GM12878 (cell line): ENCODE measurements around the gene COMMD6. TPM values are rescaled to one million over a fixed set of nuclear protein-coding genes. Genes with fewer than 3 reads are reported as not detected.

Source experiments
- BRCA1 ChIP-seq: IDR thresholded peaks from 2 replicates; pipeline ENCODE4 v1.6.1; 2011; ENCODE audit warnings: low read depth, low read length, improper control_type of control experiment
- CBX5 ChIP-seq: sonication (generic); IDR thresholded peaks from 2 replicates; pipeline ENCODE4 v1.6.1; 2016; ENCODE audit warnings: low read depth, moderate library complexity, mild to moderate bottlenecking, inconsistent platforms
- CHD1 ChIP-seq: IDR thresholded peaks from 2 replicates; pipeline ENCODE4 v1.6.1; 2012; ENCODE audit warnings: low read depth, low read length, improper control_type of control experiment
- CTCF ChIP-seq, 3 experiments: IDR thresholded peaks in 2 of 3; conservative IDR thresholded peaks in 1 of 3; 2 replicates each; pipeline ENCODE4 v1.5.1; 2011; ENCODE audit warnings: low read depth in 3 of 3, low read length in 3 of 3, mild to moderate bottlenecking in 3 of 3, control low read depth in 2 of 3, moderate library complexity in 2 of 3, inconsistent platforms in 1 of 3, mixed read lengths in 1 of 3; ENCODE audit not compliant: control insufficient read depth in 2 of 3, insufficient read depth in 1 of 3; ENCODE audit errors: extremely low read depth in 1 of 3
- ELK1 ChIP-seq: IDR thresholded peaks from 2 replicates; pipeline ENCODE4 v1.6.1; 2012; ENCODE audit warnings: low read depth, low read length, improper control_type of control experiment
- ETV6 ChIP-seq, 2 experiments: fragments of 450-650 bp in 1 of 2; IDR thresholded peaks in 1 of 2; conservative IDR thresholded peaks in 1 of 2; 2 replicates each; pipeline ENCODE4 v1.6.1; 2014; ENCODE audit warnings: antibody characterized with exemption in 1 of 2, borderline replicate concordance in 1 of 2, low read depth in 1 of 2, mild to moderate bottlenecking in 1 of 2, moderate library complexity in 1 of 2
- IRF5 ChIP-seq: fragments of 450-650 bp; IDR thresholded peaks from 2 replicates; pipeline ENCODE4 v1.6.1; 2017; ENCODE audit warnings: borderline replicate concordance
- JUND ChIP-seq: IDR thresholded peaks from 2 replicates; pipeline ENCODE4 v1.6.1; 2012; ENCODE audit warnings: low read depth, mild to moderate bottlenecking, low read length, improper control_type of control experiment, moderate library complexity
- KDM1A ChIP-seq: fragments of 200-600 bp; sonication (generic); IDR thresholded peaks from 2 replicates; pipeline ENCODE4 v1.6.1; 2016; ENCODE audit warnings: borderline replicate concordance
- MLLT1 ChIP-seq: fragments of 450-650 bp; IDR thresholded peaks from 2 replicates; pipeline ENCODE4 v1.6.1; 2016; ENCODE audit warnings: mild to moderate bottlenecking
- MYB ChIP-seq: fragments of 150-350 bp; IDR thresholded peaks from 2 replicates; pipeline ENCODE4 v1.6.1; 2014; ENCODE audit warnings: mild to moderate bottlenecking, low read depth, low read length, borderline replicate concordance
- NBN ChIP-seq: fragments of 450-650 bp; IDR thresholded peaks from 2 replicates; pipeline ENCODE4 v1.6.1; 2016
- NR2F1 ChIP-seq: fragments of 450-650 bp; conservative IDR thresholded peaks from 2 replicates; pipeline ENCODE4 v1.6.1; 2017; ENCODE audit warnings: mild to moderate bottlenecking
- PML ChIP-seq: IDR thresholded peaks from 2 replicates; pipeline ENCODE4 v1.6.1; 2012; ENCODE audit warnings: low read length, inconsistent platforms
- POU2F2 ChIP-seq: IDR thresholded peaks from 3 replicates; pipeline ENCODE4 v1.6.1; 2011; ENCODE audit warnings: low read depth, mild to moderate bottlenecking, low read length, borderline replicate concordance
- RAD21 ChIP-seq: IDR thresholded peaks from 2 replicates; pipeline ENCODE4 v1.6.1; 2011; ENCODE audit warnings: mild to moderate bottlenecking, low read depth, low read length, moderate library complexity; ENCODE audit not compliant: insufficient read depth
- RAD51 ChIP-seq: fragments of 450-650 bp; IDR thresholded peaks from 2 replicates; pipeline ENCODE4 v1.6.1; 2016; ENCODE audit warnings: moderate library complexity, mild to moderate bottlenecking, inconsistent platforms
- RB1 ChIP-seq: fragments of 450-650 bp; formaldehyde crosslinking; IDR thresholded peaks from 2 replicates; pipeline ENCODE4 v1.6.1; 2017; ENCODE audit warnings: mild to moderate bottlenecking, borderline replicate concordance
- RFX5 ChIP-seq: IDR thresholded peaks from 2 replicates; pipeline ENCODE4 v1.6.1; 2011; ENCODE audit warnings: low read depth, low read length, improper control_type of control experiment
- SIX5 ChIP-seq: IDR thresholded peaks from 2 replicates; pipeline ENCODE4 v1.6.1; 2011; ENCODE audit warnings: mild to moderate bottlenecking, low read depth, low read length, moderate library complexity; ENCODE audit not compliant: severe bottlenecking
- SREBF2 ChIP-seq: IDR thresholded peaks from 2 replicates; pipeline ENCODE4 v1.6.1; 2012; ENCODE audit warnings: mild to moderate bottlenecking, low read length
- SRF ChIP-seq, 2 experiments: IDR thresholded peaks; 2 replicates each; pipeline ENCODE4 v1.6.1; 2011; ENCODE audit warnings: low read depth in 2 of 2, low read length in 2 of 2, mild to moderate bottlenecking in 1 of 2, moderate library complexity in 1 of 2
- TBL1XR1 ChIP-seq: IDR thresholded peaks from 2 replicates; pipeline ENCODE4 v1.6.1; 2012; ENCODE audit warnings: low read depth, low read length, improper control_type of control experiment
- ZNF274 ChIP-seq: IDR thresholded peaks from one replicate; pipeline ENCODE4 v1.8.0; 2011; ENCODE audit not compliant: insufficient read length, insufficient read depth
- ZNF622 ChIP-seq: fragments of 450-650 bp; IDR thresholded peaks from 2 replicates; pipeline ENCODE4 v1.6.1; 2017; ENCODE audit warnings: mild to moderate bottlenecking, inconsistent platforms
- polyA plus RNA-seq, 11 experiments: library from polyadenylated mRNA; depleted of rRNA in 4 of 11; unstranded in 6 of 11; stranded (reverse) in 5 of 11; fragments of >200 nt; fragmentation: Nextera tagmentation in 4 of 11; fragmentation: Illumina TruSeq in 1 of 11; extraction: Ambion mirVana in 4 of 11; extraction: Trizol in 1 of 11; gene quantifications; 1 replicate in 1 of 11; 2 replicates in 10 of 11; pipeline versions ENCODE4 v1.2.1 to v1.2.3, GENCODE V29; 2011 to 2016; ENCODE audit warnings: inconsistent platforms in 2 of 11, missing spikeins in 2 of 11, low read depth in 1 of 11
- total RNA-seq, 4 experiments: library from RNA; depleted of rRNA in 3 of 4; stranded (reverse); fragments of >200 nt in 3 of 4; fragmentation: Illumina TruSeq in 1 of 4; extraction: Trizol in 1 of 4; gene quantifications; 2 replicates each; pipeline versions ENCODE4 v1.2.1 to v1.2.3, GENCODE V29; 2013 to 2021

COMMD6 gene
- total and polyA plus RNA-seq, 10 of the 15 experiments (the other 5 are each of a cell fraction or from before 2014, with no cell fraction given): 127 to 509 (median 247) TPM

GRCh38 chr13:75482070-75482819, 55.4 kb downstream of the COMMD6 start, which contains the start of gene TBC1D4 (continued):
- TF ChIP-seq IRF5: no peak
- TF ChIP-seq ZNF622: no peak
- peak; percentile 73; the same call in 1 of the 2 replicates for TF ChIP-seq RB1
- peak; percentile 65; the same call in 1 of the 3 replicates for TF ChIP-seq POU2F2
- no peak for TF ChIP-seq ZNF274
- no peak for TF ChIP-seq TBL1XR1
- peak; percentile 42; the same call in 1 of the 2 replicates for TF ChIP-seq PML
- TF ChIP-seq RFX5: no peak
- peak; percentile 95; the same call in 1 of the 2 replicates for TF ChIP-seq NBN
- no peak for TF ChIP-seq SRF (IDR thresholded peaks at IDR 0.05; ENCODE audit: low read depth in 2 of 2, low read length in 2 of 2)
- TF ChIP-seq CHD1: no peak
- TF ChIP-seq MLLT1: peak; percentile 62; the same call in 1 of the 2 replicates
- peak; percentile 77; the same call in 1 of the 2 replicates for TF ChIP-seq CBX5
- no peak for TF ChIP-seq BRCA1
- TF ChIP-seq RAD21: peak; percentile 82
- TF ChIP-seq NR2F1: peak; percentile 56; the same call in 1 of the 2 replicates
- TF ChIP-seq CTCF (IDR thresholded peaks at IDR 0.05 in 2 of 3, conservative IDR thresholded peaks at IDR 0.05 in 1 of 3; ENCODE audit: control insufficient read depth in 2 of 3, extremely low read depth in 1 of 3, insufficient read depth in 1 of 3, low read depth in 3 of 3, low read length in 3 of 3): peak; percentile 81 to 88 (median 86)
- no peak for TF ChIP-seq ELK1
- no peak for TF ChIP-seq RAD51
- no peak for TF ChIP-seq JUND
- TF ChIP-seq SIX5: no peak
- TF ChIP-seq MYB: no peak
- no peak for TF ChIP-seq KDM1A
- no peak for TF ChIP-seq SREBF2
- TF ChIP-seq ETV6 (conservative IDR thresholded peaks at IDR 0.05 in 1 of 2, IDR thresholded peaks at IDR 0.05 in 1 of 2; ENCODE audit: borderline replicate concordance in 1 of 2, low read depth in 1 of 2): peak in 1 of 2 experiments; percentile 76; a peak in 1 of 4 replicates
